GM18870 (cell line): ENCODE measurements around the gene XYLT1.

Experiments
- ATAC-seq: cut with Tn5 transposase; IDR thresholded peaks from one replicate; pipeline ENCODE4 v1.9.1; 2021; ENCODE audit warnings: moderate library complexity; ENCODE audit not compliant: unreplicated experiment

Gene XYLT1

DNA sequence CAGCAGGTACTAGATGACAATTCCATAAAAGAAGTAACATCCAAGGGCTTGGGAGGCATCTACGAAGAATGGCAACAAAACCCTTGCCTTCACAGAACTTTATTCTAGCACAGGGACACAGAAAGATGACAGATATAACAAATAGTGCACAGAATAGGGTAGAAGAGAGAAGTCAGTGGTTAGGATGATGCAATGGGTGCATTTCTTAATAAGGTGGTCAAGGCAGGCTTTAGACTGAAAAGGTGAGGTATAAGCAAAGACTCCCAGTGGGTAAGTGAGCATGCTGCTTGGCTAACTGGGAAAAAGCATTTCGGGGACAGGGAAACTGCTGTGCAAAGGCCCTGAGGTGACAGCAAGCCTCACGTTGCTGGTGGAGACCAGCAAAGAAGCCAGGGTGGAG, 175.9 kb downstream of the XYLT1 start:
- ATAC-seq, result no peak

DNA sequence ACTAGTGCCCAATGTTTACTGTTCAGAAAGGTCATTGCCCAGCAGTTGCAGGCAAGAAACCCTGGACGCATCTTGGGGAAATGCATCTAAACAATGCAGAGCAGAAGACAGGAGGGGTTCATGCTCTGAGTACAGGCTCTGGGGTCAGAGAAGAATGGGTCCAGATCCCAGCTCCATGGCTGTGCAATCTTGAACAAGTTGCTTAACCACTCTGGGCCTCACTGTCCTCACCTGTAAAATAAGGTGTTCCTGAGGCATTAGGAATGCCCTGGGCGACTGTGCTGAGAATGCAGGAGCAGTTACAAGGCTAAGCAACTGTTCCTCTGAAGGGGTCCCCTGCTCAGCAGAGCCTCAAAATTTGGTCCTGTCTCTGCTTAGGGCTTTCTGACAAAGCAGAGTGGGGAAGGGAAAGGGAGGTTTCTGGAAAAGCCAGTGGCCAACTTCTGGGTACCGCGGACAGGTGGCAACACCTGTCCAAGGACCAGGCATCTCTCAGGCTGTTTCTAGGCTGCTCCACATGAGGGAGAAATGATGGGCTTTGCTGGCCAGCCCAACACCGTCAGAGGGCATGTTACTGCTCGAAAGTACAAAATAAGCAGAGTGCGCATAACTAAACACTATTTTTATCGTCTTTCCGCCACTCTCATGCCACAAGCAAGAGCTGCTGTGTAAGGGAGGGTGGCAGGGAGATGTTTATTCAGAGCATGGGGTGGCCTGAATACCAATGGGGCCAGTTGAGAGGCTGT, 176.8 kb downstream of the XYLT1 start:
- ATAC-seq, result no peak

DNA sequence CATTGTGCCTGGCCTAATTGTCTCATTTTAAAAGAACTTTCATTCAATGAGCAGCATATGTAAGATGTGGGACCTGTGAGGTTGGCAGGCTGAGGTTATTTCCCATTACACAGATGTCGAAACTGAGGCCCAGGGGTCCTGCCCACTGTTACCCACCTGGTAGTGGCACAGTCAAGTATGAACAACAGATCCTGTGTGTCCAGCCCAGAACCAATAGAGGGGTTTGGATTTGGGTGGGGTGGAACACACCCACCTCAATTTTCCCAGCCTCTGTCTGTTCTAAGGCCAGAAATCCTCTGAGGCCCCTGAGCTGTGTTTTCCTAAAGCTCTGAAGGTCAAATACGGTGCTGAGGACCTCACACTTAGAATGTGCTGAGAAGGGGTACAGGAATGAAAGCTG, 179.5 kb downstream of the XYLT1 start:
- ATAC-seq, result no peak

DNA sequence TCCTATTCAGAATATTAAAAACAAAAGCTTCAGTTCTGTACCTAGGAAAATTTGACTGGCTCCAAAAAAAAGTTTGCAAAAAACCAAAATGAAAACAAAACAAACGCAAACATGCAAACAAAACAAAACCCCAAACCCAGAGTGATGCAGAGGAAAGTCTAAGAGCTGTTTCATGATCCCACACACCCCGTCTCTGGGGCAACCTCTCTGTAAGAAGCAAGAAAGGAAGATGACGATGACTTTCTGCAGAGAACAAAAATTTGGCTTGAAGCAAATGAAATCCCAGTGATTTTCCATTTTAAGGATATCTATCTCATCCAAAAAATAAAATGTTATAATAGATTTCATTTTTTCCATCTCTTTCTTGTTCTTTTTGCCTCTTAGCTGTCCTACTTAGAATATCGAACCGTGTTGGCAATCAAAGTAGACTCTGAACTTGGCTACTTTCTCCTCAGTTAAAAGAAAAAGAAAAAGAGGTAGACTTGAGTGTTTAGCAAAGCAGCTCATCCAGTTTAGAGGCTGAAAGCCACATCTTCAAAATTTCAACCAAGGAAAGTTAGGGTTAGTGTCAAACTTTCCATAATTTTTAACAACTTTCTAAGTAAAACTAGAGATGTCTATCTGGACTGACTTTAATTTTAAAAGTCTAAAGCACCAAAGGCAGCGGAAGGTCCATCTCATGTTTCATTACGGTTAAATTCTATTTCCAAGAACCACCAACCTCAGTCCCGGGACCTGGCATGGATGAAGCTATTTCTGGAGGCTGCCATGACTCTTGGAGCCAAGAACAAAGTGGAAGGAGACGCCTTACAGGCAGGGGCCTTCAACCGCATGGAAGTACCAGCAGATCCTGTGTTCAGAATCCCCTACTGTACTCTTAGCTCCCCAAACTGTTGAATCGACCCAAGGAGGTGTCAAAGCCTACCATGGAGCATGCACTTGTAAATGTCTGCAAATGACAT, 180.8 kb downstream of the XYLT1 start:
- no peak for ATAC-seq

DNA sequence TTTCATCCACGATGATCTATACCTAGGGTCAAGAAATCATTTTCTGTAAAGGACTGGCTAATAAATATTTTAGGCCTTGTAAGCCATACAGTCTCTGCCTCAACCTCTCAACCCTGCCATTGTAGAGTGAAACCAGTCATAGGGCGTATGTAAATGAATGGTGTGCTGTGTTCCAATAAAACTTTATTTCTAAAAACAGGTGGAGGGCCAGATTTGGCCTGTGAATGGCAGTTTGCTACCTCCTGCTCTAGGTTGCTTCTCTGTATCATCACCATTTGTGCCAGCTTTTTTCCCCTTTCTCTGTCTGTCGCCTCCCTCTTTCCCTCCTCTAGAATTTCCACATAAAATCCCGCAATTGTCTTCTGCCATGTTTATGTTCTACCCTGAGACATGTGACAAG, 181.7 kb downstream of the XYLT1 start:
- no peak for ATAC-seq

DNA sequence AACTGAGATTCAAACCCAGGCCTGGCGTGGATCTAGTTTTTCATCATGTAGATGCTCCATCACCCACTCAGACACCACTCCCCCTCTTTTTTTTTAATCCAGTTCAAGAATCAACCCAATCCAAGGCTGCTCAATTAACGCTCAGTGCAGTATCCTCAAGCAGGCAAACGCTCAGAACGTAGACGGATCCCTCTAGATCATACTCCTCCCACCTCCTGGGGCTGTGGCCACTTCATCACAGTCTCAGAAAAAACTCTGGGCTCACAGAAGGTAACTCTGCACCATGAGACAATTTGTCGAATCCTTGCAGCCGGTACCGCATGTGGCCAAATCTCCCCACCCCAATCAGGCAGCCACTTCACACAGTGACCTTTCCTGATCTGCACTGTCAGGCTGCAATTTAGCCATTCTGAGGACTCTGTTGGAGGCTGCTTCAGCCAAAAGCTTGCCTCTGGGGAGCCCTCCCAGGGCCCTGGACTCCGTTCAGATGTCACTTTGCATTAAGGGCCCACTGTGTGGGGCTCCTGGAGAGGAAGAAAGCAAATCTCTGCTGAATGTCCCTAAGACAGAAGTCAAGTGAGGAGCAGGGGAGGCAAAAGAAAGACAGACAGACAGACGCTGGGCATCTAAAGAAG, 183.5 kb downstream of the XYLT1 start:
- ATAC-seq, result no peak

DNA sequence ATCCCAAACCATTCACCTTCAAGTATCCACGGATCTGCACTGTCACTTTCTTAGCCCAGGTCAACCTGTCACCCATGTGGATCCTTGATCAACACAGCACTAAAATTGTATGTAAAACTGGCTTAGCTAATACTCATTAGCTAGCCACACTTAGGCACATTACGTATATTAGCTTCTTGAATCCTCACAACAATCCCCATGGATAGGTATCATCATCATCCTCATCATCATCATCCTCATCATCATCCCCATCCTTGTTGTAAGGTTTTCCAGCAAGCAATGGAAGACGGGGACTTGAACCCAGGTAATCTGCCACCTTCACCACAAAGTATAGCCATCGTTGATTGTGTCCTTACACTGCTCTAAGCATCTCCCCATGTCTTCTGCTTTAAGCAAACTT, 184.3 kb downstream of the XYLT1 start:
- no peak for ATAC-seq

DNA sequence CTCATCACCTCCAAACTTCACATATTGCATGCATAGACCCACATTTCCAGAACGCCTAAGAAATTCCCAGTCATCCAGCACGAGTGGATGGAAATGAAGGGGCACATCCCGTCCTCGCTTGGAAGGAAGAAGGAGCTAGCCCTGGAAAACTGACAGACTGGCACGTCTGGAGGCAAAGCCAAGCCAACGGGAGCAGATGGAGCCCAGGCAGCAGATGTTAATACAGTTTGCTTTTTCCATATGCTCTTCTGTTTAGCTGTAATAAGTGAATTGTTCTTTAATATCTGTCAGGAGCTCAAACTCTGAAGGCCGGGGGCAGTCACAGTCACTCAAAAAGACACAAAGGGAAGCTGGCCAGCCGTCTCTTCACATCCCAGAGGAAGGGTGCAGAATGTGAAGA, 187.7 kb downstream of the XYLT1 start:
- no peak for ATAC-seq

DNA sequence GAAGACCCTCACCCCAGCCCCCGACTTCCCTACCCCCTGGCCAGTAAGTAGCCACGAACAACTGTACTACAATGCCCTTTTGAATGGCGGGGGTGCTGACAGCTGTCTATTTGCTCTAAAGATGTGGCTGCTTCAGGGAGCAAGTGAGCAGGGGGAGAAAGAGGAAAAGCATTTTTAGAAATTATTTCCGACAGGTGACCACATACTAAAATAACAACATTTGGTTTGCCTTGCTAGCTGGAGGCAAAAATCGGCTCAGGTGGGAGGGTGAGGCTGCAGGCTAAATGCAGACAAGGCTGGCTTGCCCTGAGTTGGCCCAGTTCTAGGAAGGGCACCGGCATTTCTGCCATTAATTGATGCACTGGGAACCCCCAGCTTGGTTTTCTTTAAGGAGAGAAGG, 188.5 kb downstream of the XYLT1 start:
- ATAC-seq, result no peak

DNA sequence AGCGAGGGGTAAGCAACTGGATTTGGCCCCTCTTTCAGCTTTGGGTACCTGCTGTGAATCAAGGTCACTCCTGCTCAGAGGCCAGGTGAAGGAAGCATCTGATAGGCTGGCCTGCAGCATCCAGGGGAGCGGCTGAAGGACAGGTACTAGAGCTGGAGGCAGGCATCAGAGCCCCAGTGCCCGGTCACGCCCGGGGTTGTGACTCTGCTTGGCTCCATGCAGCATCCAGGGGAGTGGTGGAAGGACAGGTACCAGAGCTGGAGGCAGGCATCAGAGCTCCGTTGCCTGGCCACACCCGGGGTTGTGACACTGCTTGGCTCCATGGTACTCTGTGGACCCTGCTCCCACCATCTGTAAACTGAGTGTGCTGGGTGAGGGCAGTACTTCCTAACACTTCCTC, 189.7 kb downstream of the XYLT1 start:
- ATAC-seq, result no peak

DNA sequence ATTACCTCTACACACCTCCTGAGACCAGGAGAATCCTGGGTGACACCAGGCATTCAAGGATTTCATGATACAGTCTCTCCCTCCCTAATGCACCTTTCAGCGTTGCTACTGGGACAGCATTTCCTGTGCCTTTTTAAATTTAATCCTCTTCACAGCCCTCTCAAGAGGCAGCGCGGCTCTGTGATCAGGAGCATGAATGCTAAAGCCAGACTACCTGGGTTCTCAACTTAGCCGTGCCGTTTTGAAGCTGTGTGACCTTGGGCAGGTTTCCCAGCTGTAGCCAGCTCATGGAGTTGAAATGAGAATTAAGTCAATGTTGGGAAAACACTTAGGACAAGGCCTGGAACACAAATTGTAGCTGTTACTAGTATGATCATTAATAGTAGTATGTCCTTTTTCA, 191.8 kb downstream of the XYLT1 start:
- no peak for ATAC-seq

DNA sequence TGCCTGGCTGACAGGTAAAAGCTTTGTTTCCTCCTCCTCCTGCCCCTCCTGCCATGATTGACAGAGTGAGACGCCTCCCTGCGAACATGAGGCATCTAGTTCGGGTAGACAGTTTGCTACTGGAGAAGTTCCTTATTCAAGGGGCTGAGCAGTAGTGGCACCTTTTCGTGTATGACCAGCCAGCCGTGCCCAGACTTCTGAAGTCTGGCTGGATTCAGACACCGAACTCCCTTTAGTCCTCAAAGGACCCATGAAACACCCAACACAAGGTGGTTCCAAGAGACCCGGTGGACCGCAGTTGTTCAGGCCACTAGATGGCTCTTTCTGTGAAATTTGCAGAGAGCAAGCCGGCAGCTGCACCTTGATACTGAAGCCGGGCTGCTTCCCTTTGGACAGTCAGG, 192.8 kb downstream of the XYLT1 start:
- no peak for ATAC-seq

DNA sequence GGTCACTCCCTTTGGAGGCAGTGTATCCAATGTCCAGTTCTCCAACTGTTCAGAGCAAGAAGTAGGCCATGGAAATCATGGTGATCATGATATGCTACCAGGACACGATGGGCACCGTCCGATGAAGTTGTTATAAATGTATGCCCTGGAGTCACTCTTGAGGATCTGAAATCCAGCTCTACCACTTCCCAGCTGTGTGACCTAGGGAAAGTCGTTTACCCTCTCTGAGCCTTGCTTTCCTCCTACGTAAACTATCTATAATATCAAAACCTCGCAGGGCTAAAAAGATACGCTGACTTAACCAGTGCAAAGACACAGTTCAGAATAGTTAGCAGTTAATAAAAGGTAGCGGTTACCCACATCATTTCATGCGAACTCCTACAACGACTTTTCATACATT, 194.2 kb downstream of the XYLT1 start:
- no peak for ATAC-seq

DNA sequence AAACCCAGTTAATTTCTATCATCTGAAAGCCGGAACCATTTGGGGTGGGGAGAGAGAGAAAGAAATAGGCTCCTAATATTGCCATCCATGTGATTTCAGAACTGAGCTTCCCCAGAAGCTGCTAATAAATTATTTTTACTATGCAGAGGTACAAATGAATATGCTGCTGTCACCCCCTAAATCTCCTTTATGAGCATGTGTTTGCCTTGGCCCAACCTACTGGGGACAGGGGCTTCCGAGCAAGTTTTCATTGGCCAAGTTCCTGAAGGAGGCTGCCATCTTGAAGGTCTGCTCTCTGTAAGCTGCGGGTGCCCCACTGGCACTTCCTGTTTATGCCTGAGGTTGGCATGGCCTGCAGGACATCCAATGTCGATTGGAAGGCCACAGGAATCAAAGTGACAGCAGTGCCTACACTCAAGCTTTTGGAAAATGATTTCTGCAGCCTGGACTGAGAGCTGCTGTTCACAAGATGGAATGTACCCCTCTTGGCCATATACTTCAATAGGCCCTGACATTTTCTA, 194.7 kb downstream of the XYLT1 start:
- ATAC-seq, result no peak

DNA sequence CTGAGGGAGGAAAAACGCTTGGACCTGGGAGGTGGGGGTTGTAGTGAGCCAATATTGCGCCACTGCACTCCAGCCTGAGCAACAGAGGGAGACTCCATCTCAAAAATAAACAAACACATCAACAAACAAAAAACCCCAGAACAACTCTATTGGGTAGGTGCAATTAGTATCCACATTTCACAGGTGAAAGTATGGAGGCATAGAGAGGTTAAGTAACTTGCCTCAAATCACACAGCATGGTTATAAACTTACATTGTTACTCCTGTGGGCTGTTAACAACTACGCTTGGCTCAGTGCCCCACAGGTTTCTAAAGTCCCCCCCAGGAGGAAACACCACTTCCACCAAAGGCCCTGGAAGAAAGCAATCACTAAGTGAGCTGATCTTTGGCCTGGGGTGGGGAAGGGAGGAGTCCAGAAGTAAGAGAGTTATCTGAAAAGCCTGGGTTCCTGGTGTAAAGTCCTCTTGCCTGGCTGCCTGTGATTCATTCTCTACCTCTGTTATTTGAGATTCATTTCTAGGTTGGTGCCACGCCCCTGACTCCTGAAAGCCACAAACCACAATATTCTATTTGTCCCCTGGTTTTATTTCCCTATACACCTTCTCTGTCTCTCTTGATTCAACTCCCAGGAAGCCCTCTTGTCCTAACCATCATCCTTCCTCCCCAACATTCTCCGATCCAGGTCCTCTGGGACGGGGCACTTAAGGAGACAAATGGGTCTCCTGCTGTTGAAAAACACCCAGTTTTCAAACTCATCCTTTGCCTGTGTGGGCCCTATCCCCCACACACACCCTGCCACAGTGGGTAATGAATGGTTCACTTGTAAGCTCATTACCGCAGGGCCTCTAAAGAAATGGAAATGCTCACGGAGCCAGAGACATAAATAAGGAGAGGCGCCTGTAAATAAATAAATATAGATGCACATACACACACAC, 195.4 kb downstream of the XYLT1 start:
- no peak for ATAC-seq

DNA sequence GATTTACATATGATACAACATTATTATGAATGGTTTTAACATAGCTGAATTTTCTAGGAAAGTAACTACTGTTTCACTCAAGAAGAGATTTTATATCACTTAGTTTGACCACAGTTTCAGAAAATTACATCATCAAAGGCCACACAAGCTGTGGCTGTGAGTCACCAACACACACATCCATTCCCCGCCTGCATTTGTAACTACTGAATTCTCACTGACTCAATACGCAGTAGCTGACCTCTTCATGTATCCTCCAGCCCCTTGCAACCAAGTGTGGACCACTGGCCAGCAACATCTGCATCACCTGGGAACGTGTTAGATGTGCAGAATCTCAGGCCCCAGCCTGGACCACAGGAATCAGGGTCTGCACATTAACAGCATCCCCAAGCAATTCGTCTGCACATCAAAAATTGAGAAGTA, 197.6 kb downstream of the XYLT1 start:
- ATAC-seq, result no peak

DNA sequence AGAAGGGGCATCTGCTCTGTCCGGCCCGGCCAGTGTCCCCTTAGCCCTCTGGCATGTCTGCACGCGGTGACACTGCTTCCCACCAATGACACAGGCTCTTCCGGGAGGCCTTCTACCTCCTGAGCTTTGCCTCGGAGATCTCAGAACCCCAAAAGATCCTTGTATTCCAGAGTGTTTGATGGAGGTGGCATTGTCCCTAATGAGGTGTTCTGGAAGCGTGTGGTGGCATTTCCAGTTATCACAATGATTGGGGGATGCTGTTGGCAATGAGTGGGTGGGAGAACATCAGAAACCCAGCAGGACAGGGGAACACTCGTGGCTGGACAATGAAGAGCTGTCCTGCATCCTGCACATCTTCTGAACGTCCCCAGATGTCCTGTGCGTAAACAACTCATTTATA, 198.0 kb downstream of the XYLT1 start:
- no peak for ATAC-seq

DNA sequence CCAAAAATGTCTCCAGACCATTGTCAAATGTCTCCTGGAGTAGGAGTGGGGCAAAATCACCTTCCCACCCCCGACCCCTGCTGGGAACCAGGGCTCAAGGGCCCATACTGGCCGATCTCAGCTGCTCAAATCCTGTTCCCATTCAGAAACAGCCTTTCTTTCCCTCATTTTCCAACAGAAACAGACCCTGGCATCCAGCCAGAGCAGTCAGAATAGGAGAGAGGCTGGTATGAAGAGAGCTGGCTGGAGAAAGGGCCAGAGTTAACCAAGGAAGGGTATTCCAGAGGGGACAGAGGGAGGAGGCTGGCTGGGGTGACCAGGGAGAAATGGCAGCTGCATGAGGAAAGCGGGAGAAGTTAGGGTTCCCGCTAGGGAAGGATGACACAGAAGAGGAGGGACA, 199.1 kb downstream of the XYLT1 start:
- no peak for ATAC-seq

DNA sequence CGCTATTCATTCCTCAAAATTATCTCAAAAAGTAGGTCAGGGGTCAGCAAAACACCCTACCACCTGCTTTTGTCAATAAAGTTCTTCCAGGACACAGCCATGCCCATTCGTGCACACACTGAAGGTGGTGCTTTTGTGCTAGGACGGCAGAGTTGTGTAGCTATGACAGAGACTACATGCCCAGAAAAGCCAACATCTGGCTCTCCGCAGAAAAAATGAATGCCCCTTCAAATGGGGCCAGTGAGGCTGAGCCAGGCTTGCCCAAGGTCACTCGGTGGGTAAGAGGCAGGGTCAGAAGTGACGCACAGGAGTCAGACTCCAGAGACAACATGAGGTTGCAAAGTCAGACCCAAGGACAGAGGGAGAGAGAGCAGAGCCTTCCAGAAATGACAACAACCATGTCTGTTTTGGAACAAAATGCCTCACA, 200.1 kb downstream of the XYLT1 start:
- no peak for ATAC-seq

DNA sequence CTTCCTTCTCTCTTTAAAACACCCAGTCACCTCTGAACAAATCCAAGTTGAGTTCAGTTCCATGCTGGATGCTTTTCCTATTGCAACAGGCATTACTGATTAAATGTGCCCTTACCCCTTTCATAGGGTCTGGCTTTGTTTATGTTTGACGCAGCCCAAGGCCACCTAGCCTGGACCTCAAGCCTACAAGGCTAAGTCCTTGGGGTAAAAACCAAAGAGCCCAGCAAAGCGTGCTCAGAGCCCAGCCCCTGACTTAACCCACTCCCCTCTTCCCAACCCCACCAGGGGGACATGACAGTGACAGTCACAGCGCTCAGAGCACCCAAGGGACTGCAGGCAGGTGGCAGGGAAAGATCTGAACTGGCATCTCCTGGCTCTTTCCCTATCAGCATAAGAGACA, 200.6 kb downstream of the XYLT1 start:
- no peak for ATAC-seq
